K562 (cell line): ENCODE data around the gene FOXM1. TPM values are rescaled to one million over a fixed set of nuclear protein-coding genes. Genes with fewer than 3 reads are reported as not detected.

Experiments used
- FIP1L1 ChIP-seq: fragments of 200-400 bp; formaldehyde crosslinking; IDR thresholded peaks from 2 replicates; pipeline ENCODE4 v1.6.1; 2018; ENCODE audit warnings: mild to moderate bottlenecking, low read depth, low read length; ENCODE audit not compliant: poor library complexity, severe bottlenecking
- PCBP2 ChIP-seq: fragments of 200-400 bp; formaldehyde crosslinking; IDR thresholded peaks from 2 replicates; pipeline ENCODE4 v1.6.1; 2018; ENCODE audit warnings: low read length, low read depth, mild to moderate bottlenecking, moderate library complexity; ENCODE audit not compliant: poor library complexity, severe bottlenecking
- RB1 ChIP-seq: fragments of 450-650 bp; IDR thresholded peaks from 2 replicates; pipeline ENCODE4 v1.6.1; 2017; ENCODE audit warnings: low read depth, mild to moderate bottlenecking
- ZBTB49 ChIP-seq: sonication (generic); formaldehyde crosslinking; IDR thresholded peaks from 2 replicates; pipeline ENCODE4 v1.8.0; 2022; ENCODE audit warnings: missing genetic modification reagents, mild to moderate bottlenecking, borderline replicate concordance
- ZNF3 ChIP-seq: fragments of 250-450 bp; sonication (Bioruptor Pico); IDR thresholded peaks from 2 replicates; pipeline ENCODE4 v1.5.0; 2021; ENCODE audit warnings: mild to moderate bottlenecking, moderate library complexity
- ZNF384 ChIP-seq: IDR thresholded peaks from 2 replicates; pipeline ENCODE4 v1.6.1; 2012; ENCODE audit warnings: low read depth, low read length, improper control_type of control experiment
- ZNF79 ChIP-seq: fragments of 250-450 bp; sonication (Bioruptor Pico); IDR thresholded peaks from 2 replicates; pipeline ENCODE4 v1.4.0; 2020; ENCODE audit warnings: low read depth, mild to moderate bottlenecking, moderate library complexity
- polyA plus RNA-seq, 8 experiments: library from polyadenylated mRNA; depleted of rRNA in 4 of 8; stranded (reverse) in 5 of 8; unstranded in 3 of 8; fragments of >200 nt; fragmentation: Nextera tagmentation in 2 of 8; fragmentation: Illumina TruSeq in 1 of 8; extraction: Ambion mirVana in 2 of 8; extraction: Trizol in 1 of 8; gene quantifications; 2 replicates each; pipeline versions ENCODE4 v1.2.1 to v1.2.3, GENCODE V29; 2011 to 2014; ENCODE audit warnings: inconsistent platforms in 1 of 8, missing spikeins in 1 of 8
- total RNA-seq, 7 experiments: library from RNA; depleted of rRNA in 6 of 7; stranded (reverse); fragments of >200 nt in 6 of 7; fragmentation: Illumina TruSeq in 2 of 7; extraction: Trizol in 2 of 7; gene quantifications; 2 replicates each; pipeline versions ENCODE4 v1.2.1 to v1.2.3, GENCODE V29; 2011 to 2021; ENCODE audit warnings: low replicate concordance in 1 of 7

FOXM1 gene
- total and polyA plus RNA-seq, 9 of the 15 experiments (the other 6 are each of a cell fraction or from before 2014, with no cell fraction given), result 8.9 to 46.9 (median 17.2) TPM

- TF ChIP-seq ZBTB49 (CRISPR knock-in tag) (0 out of 2 replicates have a peak, but pooled peaks have one; percentile 56), FIP1L1 (no peak), ZNF3 (CRISPR knock-in tag) (no peak), ZNF79 (CRISPR knock-in tag) (no peak), PCBP2 (no peak), RB1 (no peak), ZNF384 (peak; percentile 77)
- TF ChIP-seq, all 486 proteins: peak for 149
Measured at GRCh38 chr12:2812290-2813213, 64.4 kb downstream of the FOXM1 start, which contains the start of gene ITFG2 (continued).
